HG03196 (cell line): ENCODE data around the gene TSSK6.

Source experiments
- ATAC-seq: cut with Tn5 transposase; IDR thresholded peaks from one replicate; pipeline ENCODE4 v1.9.1; 2021; ENCODE audit not compliant: unreplicated experiment

The TSSK6 gene

DNA sequence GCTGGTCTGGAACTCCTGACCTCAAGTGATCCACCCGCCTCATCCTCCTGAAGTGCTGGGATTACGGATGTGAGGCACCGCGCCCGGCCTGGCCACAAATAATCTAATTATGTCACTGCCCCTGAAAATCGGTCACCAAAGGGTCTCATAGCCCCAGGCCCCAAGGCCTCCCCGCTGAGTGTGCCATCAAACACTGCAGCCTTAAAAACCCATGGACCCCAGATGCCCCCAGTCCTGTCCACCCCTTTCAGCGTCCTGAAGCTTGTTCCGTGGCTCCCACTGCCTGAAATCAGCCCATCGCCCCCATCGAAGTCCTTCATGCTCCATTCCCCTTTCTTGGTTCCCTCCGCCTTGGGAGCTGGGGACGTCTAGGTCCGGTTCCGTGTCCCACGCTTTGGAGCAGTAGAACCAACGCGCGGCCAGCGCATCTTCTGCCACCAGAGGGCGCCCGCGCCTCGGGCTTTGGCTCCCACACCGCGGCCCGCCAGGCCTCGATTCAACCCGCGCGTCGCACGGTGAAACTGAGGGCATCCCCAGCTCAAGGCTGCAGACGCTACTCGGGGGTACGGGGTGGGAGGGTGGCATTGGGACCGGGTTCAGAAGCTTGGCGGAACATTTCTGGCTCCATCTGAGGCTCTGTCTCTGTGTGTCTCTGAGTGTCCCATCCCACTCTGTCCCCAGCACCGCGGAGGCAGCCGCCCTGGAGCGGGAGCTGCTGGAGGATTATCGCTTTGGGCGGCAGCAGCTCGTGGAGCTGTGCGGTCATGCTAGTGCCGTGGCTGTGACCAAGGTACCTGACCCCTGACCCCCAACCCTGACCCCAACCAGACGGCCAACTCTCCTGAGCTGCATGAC lies 16.8 kb upstream of the TSSK6 start:
- ATAC-seq = no peak

DNA sequence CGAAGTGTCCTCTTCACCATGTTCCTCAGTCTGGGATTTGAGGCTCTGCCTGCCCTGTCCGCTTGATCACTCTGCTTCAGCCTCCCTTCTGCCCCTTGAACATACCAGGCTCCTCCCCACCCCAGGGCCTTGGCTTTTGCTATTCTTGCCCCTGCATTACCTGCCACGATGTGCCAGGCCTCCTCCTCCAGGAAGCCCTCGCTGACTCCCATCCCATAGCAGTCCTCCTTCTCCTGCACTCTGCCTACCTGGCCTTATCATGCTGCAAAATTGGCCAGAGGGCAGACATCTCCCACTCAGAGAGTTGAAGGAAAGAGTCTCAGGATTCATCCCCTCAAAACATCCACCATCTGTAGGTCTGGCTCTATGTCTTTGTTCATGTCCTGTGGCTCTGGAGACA lies 15.5 kb upstream of the TSSK6 start:
- ATAC-seq = no peak

DNA sequence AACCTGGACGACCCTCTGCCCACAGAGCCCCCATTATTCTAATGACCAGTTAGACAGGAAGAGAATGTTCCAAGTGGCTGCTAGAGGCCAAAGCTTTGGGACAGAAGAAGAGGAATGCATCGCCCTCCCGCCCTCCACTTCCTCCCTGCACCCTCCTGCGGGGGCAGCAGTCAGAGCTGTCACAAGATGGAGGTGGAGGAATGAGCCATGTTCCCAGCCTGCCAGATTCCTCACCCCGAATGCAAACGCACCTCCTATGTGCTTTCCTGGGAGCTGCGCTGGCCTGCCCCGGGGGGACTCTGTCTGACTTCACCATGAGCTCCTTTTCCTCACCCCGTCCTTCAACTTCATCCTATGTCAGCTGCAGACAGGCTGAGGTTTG lies 15.1 kb upstream of the TSSK6 start:
- no peak for ATAC-seq

DNA sequence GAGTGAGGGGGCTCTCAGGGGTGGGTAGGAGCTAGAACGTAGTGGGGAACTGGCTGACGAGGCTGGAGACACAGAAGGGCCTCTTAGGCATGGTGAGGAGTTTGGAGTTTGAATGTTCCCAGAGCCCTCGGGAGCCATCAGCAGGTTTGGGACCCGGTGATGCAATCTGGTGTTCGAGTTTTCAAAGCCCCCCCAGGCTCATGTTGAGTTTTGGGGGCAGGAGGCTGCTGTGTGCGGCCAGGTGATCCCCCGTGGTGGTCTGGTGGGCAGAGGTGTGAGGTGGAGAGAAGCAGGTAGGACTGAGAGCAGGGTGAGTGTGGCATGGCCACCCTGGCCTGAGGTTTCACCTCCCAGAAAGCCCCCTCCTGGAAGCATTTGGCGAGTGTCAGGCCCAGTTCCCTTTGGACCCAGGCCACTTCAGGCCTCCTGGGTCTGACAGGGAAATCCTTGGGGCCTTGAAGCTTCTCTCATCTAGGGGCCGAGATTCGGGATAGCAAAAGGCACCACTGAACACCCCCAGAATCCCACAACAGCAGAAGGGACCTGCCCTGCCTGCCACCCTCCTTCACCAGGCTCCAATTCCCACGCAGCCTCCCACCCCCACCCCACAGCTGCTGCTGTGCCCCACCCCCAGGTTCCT lies 14.6 kb upstream of the TSSK6 start:
- no peak for ATAC-seq

DNA sequence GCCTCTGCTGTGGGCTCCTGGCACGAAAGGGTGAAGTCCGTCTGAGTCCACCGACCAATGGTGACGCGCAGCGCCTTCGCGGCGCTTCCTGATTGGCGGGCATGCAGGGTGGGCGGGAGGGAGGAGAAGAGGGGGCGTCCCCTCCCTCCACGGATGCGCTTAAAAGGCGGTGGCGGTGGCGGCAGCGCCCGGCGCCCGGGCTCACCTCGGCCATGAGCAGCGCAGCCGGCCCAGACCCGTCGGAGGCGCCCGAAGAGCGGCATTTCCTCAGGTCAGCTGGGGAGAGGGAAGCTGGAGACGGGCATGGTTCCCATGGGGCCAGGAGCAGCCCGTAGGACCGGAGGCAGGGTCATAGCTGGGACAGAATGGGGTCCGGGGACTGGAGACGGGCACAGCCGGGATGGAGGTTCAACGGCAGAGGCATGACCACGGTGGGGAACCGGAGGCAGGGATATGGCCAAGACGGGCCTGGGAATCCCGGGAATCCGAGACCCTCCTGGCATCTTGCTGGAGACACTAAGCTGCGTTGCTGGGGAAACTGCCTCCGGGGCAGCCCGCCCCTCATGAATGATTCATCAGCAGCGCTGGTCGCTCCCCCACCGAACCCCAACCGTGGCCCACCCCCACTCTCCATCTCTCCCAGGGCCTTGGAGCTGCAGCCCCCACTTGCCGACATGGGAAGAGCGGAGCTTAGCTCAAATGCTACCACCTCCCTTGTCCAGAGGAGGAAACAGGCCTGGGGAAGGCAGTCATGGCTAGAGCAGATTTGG lies 13.6 kb upstream of the TSSK6 start, which contains the start of gene YJEFN3:
Gene YJEFN3, plus strand, starts transcription at position 191 of the 770 bp plus-strand sequence. Its CDS starts 22 bp downstream, at position 213.
- ATAC-seq = no peak

DNA sequence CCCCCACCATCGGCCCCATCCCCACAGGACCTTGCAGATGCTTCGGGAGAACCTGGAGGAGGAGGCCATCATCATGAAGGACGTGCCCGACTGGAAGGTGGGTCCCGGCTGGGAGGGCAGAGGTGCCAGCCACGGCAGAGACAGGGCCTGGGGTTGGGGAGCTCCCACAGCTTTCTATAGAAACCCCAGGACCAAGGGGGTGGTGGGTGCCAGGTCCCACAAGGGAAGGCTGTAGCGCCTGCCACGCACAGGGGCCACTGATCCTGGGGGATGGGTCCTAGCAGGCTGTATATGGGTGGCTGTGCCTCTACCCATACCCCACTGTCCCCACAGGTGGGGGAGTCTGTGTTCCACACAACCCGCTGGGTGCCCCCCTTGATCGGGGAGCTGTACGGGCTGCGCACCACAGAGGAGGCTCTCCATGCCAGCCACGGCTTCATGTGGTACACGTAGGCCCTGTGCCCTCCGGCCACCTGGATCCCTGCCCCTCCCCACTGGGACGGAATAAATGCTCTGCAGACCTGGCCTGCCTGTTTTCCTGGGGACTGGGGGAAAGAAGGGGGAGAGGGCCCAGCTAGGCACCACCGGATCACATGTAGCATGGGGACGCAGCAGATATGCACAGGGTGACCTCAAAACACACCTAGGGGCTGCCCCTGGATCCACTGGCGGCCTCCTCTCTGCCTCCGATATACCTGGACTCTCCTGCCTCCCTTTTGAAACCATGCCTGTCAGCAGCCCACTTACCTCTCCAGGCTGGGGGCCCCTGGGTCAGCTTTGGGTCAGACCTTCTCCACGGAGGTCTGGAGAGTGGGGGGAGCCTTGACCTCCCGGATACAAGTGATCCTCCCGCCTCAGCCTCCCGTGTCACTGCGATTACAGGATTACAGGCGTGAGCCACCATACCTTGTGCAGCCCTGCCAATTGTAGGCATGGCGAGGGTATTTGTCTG lies 12.6 kb upstream of the TSSK6 start:
- no peak for ATAC-seq

DNA sequence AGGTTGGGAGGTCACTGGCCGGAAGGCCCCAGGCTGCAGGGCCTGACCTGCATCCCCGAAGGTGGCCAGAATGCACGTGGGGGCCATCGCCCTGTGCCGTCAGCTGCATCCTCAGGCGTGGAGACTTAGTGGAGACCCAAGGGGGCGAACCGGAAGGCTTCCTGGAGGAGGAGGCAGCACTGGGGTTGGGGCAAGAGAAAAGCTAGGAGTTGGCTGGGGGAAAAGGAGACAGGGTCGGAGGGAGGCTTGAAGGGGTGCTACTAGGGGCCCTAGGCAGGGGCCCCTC lies 12.0 kb upstream of the TSSK6 start:
- ATAC-seq = no peak

DNA sequence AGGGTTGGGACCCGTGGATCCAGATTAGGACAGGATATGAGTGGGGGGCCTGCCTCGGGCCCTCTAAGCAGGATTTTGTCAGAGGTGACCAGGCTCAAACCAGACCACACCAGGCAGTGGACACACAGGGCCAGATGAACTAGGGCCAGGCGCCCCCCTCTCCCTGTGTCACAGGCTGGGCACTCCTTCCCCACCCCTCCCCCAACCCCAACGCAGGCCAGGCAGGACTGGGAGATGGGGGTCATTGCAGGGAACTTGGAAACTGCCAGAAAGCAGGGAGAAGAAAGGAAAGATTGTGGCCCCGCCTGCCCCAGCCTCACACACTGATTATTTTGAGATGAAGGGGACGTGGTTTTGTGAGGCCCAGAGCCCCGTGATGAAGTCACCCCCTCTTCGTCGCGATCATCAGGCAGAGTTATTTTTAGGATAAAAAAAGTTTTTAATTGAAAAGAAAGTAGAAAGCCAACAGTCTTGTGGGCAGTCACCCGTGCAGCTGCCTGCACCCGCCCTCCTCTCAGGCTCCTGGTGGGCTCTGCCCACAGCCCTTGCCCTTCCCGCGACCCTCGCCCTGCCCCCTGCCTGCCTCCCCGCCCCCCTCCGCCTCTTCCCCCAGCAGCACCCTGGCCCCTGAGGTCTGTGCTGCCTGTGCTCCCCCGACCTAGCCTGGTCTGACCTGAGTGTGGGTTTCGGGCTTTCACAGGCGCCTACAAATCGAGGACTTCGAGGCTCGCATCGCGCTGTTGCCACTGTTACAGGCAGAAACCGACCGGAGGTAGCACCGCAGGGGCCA lies 11.4 kb upstream of the TSSK6 start:
- ATAC-seq = no peak

DNA sequence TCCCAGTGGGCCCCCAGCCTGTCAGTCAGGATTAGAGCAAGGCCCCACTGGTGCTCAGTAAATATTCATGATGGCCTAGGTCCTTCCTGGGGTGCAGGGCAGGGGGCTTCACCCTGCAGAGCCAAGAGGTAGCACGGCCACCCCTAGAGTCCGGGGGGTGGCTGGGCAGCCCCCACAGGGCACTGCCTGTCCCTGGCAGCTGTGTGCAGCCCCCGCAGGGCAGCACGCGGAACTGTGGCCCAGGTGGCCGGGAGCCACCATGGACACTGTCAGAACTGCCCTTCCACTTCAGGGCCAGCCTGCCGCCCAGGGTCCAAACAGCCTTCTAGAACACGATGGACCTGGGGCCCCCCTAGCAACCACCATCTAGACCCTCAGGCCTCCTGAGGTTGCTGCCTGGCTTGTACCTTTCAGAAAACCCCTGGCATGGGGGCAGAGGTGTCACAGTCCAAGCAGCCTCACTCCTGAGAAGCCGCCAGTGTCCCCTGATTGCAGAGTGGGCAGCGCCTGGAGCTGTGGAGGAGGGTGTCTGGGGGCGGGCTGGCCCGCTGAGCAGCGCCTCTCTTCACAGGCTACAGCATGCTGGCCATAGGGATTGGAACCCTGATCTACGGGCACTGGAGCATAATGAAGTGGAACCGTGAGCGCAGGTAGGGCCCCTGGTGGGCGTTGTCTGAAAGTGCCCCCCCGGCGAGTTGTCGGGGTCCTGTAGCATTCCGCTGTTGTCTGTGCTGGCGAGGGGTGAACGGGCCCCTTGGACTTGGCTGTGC lies 10.4 kb upstream of the TSSK6 start:
- ATAC-seq = no peak

DNA sequence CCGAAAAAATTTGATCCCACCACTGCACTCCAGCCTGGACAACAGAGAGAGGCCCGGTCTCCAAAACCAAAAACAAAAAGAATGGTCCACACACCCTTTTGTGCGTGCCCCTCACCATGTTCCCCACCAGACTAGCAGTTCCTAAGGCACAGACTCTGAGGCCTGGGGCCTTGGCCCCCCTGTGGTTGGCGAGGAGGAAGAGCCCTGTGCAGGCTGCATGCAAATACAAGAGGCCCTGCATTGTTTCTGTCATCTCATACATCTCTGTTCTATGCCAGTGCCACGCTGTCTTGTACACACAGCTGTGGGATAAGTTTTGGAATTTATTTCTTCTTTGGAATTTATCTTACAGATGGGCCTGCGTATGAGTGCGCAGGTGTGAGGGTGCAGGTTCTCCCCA lies 8.7 kb upstream of the TSSK6 start:
- no peak for ATAC-seq

DNA sequence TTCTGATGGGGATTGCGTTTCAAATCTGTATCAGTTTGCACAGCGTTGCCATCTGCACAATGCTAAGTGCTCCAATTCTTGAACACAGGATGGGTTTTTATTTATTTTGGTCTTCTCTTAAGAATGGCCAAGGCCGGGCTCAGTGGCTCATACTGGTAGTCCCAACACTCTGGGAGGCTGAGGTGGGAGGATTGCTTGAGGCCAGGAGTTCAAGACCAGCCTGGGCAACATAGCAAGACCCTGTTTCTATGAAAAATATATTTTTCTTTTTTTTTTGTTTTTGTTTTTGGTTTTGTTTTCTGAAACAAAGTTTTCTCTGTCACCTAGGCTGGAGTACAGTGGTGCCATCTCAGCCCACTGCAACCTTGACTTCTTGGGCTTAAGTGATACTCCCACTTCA lies 7.8 kb upstream of the TSSK6 start:
- no peak for ATAC-seq

DNA sequence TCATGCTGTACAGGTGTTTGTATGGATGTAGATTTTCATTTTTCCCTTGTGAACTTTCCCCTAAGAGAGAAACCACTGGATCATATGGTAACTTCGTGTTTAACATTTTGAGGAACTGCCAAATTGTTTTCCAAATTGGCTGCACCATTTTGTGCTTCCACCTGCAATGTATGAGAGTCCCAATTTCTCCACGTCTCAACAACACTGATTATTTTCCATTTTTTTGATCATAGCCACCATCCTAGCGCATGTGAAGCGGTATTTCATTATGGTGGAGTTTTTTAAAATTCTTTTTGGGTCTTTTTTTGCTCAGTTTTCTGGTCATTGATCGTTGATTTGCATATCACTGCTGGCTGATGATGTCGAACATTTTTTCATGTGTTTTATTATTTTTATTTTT lies 5.6 kb upstream of the TSSK6 start:
- ATAC-seq = no peak

DNA sequence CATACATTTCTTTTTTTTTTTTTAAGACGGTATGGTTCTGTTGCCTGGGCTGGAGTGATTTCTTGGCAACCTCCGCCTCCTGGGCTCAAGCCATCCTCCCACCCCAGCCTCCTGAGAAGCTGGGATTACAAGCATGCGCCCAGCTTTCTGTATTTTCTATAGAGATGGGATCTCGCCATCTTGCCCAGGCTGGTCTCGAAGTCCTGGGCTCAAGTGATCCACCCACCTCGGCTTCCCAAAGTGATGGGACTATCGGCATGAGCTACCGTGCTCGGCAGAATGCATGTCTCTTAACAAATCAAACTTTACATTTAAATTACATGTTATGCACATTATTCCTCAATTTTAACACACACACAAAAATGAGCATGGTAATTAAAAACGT lies 1.9 kb upstream of the TSSK6 start:
- ATAC-seq = no peak

DNA sequence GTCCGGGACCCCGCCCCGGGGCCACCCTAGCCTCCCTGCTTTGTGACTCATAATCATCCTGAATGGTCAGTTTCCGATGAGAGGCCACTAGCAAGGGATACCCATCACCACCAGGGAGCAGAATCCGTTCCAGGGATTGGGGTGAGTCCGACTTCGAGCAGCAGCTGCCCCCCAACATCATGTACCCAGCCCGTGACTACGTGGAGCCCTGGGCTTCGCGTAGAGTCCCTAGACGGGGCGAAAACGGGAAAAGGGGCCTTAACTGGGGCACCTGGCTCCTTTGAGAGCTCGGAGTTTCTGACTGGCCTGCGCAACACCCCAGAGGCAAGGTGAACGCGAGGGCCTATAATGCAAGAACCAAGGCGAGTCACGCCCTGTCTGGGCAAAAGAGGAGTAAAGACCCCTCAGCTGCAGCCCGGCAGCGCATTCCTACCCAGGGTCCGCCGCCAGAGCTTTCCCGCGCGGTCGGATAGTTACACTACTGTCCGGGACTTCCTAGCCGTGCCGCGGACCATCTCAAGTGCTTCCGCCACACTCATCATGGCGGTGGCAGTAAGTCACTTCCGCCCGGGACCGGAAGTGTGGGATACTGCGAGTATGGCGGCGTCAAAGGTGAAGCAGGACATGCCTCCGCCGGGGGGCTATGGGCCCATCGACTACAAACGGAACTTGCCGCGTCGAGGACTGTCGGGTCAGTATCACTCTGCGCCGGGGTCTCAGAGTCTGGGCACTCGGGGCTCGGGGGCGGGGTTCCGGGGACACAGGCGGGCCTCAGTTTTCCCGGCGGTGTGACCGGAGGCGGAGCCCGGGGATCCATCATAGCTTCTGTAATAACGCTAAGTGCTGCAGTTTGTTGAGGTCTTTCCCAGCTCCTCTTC lies 533 bp upstream of the TSSK6 start, which contains the start of gene NDUFA13:
Gene NDUFA13, plus strand, starts transcription at position 584 of the 878 bp plus-strand sequence. Its CDS starts 14 bp downstream, at position 598.
- peak; percentile 90 for ATAC-seq

DNA sequence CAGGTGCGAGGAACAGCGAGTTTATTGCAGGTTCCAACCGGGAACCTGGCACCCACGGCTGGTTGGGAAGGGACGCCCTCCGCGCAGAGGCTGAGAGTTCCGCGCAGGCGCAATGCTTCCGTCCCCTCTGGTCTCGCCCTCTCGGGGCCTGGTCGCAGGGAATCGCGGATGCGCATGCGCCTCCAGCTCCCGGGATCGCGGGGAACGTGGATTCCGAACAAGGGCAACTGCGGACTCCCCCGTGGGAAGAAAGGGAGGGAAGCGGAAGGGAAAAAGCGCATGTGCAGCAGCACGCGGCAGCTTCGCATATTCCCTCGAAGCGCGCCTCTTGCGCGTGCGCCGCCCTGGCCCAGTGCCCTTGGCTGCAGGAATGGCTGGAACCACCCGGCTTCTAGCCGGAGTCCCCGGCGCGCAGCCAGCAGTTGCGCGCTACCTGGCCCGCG lies 1.1 kb downstream of the TSSK6 start:
- no peak for ATAC-seq

DNA sequence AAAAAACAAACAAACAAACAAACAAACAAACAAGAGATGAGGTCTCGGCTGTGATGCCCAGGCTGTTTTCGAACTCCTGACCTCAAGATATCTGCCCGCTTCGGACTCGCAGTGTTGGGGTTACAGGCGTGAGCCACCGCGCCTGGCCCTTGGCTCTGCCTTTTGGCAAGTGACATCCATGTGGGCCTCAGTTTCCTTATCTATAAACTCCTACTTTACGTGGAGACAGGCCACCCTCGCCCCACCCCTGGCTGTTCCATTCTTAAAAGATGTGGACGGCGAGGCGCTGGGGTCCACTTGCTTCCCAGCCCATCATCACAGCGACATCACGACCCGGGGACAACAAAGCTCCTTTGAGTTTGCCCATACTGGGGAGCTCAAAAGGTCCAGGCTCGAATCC lies 1.7 kb downstream of the TSSK6 start:
- ATAC-seq = no peak

DNA sequence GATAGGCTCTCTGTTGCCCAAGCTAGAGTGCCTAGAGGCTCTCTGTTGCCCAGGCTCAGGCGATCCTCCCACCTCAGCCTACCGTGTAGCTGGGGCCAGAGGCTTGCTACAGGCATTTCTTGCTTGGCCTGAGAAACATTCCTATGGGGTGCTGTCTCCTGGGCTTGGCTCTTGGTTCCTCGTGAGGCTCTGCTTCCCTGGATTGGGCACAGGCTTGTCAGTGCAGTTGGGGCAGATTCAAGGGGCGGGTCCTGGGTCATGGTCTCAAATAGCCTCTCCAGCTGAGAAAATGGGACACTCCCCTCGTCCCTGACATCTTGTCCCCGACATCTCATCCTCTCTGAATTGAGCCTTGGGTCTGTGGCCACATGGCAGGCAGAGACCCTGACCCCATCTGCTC lies 4.9 kb downstream of the TSSK6 start:
- no peak for ATAC-seq

DNA sequence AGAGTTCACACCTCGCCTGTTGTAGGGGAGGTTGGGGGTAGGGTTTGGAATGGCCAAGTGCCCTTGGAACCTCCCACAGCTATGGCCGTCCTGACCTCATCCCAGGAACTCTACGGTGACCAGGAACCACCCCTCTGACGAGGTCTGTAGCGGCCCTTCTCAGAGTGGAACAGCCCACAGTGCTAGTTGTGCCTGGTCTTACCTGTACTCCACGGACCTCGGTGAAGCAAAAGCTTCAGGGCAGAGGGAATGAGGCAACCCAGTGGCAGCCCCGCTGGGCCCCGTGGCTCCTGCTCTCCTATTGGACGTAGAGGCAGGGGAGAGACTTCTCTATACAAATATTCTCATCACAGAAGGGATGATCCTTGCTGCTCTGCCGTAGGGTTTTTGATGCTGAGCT lies 7.1 kb downstream of the TSSK6 start:
- no peak for ATAC-seq
